GM21737 (cell line): Measurements from ENCODE around the gene CYBB.
A peak's percentile ranks its signal among the peaks of the same experiment; 100 is the strongest.
"Not testable (repeated sequence)": the region's sequence is repeated elsewhere in the genome, so short reads cannot be mapped to it uniquely, and the experiment has no call there.

Source experiments
- ATAC-seq: cut with Tn5 transposase; IDR thresholded peaks from one replicate; pipeline ENCODE4 v1.9.1; 2021; ENCODE audit warnings: mild to moderate bottlenecking, moderate library complexity; ENCODE audit not compliant: unreplicated experiment

CYBB gene

GRCh38 chrX:37779857-37780256 lies at the start of gene CYBB:
Gene CYBB (plus strand): TSS chrX:37780059. CDS start chrX:37780078, 19 bp downstream.
- no peak for ATAC-seq

DNA sequence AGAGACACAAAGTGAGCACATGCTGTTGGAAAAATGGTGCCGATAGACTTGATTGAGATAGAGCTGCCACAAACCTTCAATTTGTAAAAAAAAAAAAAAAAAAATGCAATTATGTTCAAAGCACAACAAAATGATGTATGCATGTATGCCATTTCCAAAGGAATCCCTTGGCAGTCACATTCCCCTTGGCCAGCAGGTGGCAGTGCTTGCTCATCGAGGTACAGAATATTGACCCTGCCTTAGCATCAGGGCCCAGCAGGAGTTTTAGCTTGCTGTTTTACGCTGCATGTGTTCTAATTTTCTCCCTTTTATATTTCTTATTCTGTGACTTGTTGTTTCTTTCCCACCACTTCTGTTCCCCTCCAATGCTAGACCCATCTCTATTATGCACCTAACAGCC lies 34.5 kb upstream of the CYBB start:
- peak; percentile 49 for ATAC-seq

- peak; percentile 39 for ATAC-seq
Measured at GRCh38 chrX:37745835-37746217, 34.0 kb upstream of the CYBB start.

GRCh38 chrX:37746218-37746941 lies 33.5 kb upstream of the CYBB start:
- ATAC-seq, result peak; percentile 88

DNA sequence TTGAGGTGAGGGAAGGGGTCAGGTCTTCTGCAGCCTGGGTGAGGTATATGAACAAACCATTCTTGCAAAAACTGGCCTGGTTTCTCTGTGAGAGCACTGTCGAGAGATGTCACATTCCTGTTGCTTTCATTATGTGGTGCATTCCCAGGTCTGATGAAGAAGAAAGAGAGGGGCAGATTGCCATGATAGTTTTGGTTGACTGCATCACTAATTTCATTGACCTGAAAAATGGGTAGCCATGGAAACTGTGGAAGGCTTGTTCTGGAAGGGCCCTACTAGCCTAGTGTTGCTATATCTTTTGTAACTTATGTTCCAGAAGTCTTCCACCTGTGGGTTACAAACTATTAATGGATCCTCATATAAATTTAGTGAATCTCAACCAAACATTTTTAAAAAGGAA lies 32.9 kb upstream of the CYBB start:
- no peak for ATAC-seq

DNA sequence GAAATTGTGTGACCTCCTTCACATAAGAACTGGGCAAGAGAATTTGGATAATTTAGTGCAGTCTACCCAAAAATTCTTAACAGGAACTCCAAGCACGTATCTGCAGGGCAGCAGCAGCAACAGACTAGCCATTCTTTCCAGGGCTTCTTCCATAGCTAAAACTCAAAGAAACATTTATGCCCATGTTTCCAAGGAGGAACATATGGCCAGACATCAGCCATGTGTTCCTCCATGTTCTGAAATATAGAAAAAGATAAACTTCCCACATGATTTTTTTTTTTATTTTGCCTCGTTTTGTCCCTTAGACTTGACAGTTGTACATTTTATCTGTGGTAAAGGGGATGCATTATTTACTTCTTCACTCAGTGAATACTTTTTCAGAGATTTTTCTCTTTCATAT lies 27.6 kb upstream of the CYBB start:
- ATAC-seq, result no peak

- ATAC-seq, result no peak
Measured at GRCh38 chrX:37752936-37753335, 26.9 kb upstream of the CYBB start.

- no peak for ATAC-seq
Measured at GRCh38 chrX:37753384-37753783, 26.5 kb upstream of the CYBB start.

GRCh38 chrX:37754516-37754915 lies 25.3 kb upstream of the CYBB start:
- ATAC-seq, result peak; percentile 6

GRCh38 chrX:37755025-37755424 lies 24.8 kb upstream of the CYBB start:
- ATAC-seq, result peak; percentile 94

- no peak for ATAC-seq
Measured at GRCh38 chrX:37757082-37757481, 22.8 kb upstream of the CYBB start.

DNA sequence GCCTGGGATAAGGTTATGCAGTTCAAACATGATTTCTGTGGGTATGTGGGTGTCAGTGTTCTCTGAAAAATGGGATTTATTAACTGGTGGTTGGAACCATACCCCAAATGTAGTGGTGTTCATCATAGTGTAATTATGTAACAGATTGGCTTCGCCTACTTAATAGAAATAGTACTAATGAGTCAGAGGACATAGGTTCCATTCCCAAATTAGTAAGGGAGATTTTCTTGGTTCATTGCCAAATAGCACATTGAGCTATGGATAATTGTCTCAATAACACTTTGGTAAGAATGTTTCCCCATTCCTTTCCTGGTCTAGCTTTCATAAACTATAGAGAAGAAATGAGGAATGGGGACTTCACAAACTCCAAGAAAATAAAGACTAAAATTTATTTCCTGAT lies 20.5 kb upstream of the CYBB start:
- ATAC-seq, result no peak

DNA sequence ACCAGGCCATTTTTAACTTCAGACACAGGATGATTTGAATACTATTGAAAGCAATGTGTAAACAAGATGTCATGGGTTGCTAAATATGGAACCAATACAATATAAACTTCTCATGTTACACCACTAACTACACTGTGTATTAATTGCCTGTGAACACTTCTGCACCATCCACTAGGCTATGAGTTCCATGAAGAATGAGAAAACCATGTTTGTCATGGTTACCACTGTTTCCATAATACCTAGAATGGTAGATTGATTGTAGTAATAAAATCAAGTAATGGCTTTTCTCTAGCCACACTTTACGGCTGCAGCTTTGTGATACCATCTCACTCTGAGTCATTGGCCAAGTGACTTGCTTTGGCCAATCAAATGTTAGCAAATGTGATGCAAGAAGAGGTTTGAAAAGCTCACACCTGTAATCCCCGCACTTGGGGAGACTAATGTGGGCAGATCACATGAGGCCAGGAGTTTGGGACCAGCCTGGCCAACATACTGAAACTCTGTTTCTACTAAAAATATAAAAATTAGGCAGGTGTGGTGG lies 19.9 kb upstream of the CYBB start:
- ATAC-seq, result no peak

- ATAC-seq, result no peak
Measured at GRCh38 chrX:37763400-37763799, 16.5 kb upstream of the CYBB start.

GRCh38 chrX:37765507-37765906 lies 14.4 kb upstream of the CYBB start:
- no peak for ATAC-seq

- ATAC-seq, result no peak
Measured at GRCh38 chrX:37767430-37767829, 12.4 kb upstream of the CYBB start.

- ATAC-seq, result not testable (repeated sequence)
Measured at GRCh38 chrX:37768866-37769265, 11.0 kb upstream of the CYBB start.

GRCh38 chrX:37776283-37776986 lies 3.4 kb upstream of the CYBB start:
- ATAC-seq, result peak; percentile 67

DNA sequence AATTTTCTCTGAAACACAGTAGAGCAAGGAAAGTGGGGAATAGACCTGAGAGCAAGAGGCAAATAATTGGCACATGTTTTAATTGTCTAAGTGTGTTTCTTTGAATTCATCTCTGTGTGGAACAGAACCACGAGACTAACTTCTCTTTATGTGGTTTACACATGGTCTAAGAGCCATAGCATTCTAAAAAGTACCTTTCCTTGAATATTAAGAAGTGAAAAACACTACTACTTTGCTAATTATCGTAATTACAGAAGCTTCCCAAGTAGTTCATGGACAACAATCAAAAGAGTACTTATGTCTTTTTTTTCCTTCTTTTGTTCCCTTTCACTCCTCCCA lies 2.9 kb upstream of the CYBB start:
- no peak for ATAC-seq

GRCh38 chrX:37781081-37781480 lies 1.2 kb downstream of the CYBB start:
- ATAC-seq, result no peak

DNA sequence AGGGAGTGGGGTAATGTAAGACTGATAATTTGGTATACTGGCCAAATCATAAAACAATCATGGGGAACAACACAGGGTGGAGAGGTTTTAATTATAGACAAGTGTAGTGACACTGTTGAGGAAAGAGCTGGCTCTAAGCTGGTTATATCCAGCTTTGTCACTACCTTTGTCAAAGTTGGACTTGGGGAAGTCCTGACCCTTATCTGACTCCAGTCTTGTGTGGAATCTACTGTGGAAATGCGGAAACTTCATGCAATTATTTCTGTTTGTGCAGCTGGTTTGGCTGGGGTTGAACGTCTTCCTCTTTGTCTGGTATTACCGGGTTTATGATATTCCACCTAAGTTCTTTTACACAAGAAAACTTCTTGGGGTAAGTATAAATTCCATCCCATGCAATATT lies 2.0 kb downstream of the CYBB start:
- no peak for ATAC-seq

GRCh38 chrX:37782359-37782758 lies 2.5 kb downstream of the CYBB start:
- ATAC-seq, result no peak
